ENCODE measurements around the gene GPR52. TPM values are rescaled to one million over a fixed set of nuclear protein-coding genes. Genes with fewer than 3 reads are reported as not detected.
A peak's percentile ranks its signal among the peaks of the same experiment; 100 is the strongest.

Gene GPR52, protein sequence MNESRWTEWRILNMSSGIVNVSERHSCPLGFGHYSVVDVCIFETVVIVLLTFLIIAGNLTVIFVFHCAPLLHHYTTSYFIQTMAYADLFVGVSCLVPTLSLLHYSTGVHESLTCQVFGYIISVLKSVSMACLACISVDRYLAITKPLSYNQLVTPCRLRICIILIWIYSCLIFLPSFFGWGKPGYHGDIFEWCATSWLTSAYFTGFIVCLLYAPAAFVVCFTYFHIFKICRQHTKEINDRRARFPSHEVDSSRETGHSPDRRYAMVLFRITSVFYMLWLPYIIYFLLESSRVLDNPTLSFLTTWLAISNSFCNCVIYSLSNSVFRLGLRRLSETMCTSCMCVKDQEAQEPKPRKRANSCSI
- total RNA-seq (1 to 10 TPM in 1 of 2 experiments, under 1 TPM in 1; 0.92 to 1.7 TPM), polyA plus RNA-seq (not detected)

DNA sequence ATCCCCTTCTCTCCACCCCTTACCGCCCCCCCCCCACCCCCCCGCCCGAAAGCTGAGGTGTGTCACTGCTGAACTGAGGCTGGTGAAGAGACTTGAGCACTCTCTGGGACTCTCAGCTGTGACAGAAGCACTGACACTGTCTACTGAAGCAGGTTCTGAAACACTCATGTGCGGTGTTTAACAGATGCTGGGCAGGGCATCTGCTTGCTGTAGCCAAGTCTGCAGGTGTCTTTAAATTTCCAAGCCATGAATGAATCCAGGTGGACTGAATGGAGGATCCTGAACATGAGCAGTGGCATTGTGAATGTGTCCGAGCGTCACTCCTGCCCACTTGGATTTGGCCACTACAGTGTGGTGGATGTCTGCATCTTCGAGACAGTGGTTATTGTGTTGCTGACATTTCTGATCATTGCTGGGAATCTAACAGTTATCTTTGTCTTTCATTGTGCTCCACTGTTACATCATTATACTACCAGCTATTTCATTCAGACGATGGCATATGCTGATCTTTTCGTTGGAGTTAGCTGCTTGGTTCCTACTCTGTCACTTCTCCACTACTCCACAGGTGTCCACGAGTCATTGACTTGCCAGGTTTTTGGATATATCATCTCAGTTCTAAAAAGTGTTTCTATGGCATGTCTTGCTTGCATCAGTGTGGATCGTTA is at the start of gene GPR52:
GPR52 (plus strand) TSS at position 99 of the 665 bp plus-strand sequence; CDS start at position 247, 148 bp downstream.
- Histone ChIP-seq H3K4me1 (ENCODE audit: insufficient read depth, low read length) (no peaks in the 10 kb centered on the region), H3K9me3 (ENCODE audit: low read length) (no peaks in the 10 kb centered on the region), H3K36me3 (ENCODE audit: insufficient read depth, low read length) (no peaks in the 10 kb centered on the region), H3K27ac (ENCODE audit: low read depth, low read length) (no peak within 1 kb of the TSS), H3K27me3 (ENCODE audit: insufficient read depth, low read length, poor library complexity, severe bottlenecking) (no peaks in the 10 kb centered on the region), H3K4me3 (ENCODE audit: low read length) (no peak within 1 kb of the TSS)
- Mint-ChIP-seq H3K27me3 (no peaks in the 10 kb centered on the region), H3K9me3 (no peaks in the 10 kb centered on the region), H3K4me1 (peaks cover 11 to 17% (median 16%) of the 10 kb centered on the region in 3 donors), H3K36me3 (peaks cover 0 to 7% (median 5%) of the 10 kb centered on the region in 3 donors), H3K27ac (peak within 1 kb of the TSS in 1 of 8 donors; percentile 52), H3K4me3 (no peak within 1 kb of the TSS)
- POLR2A ChIA-PET, result no interaction called here
- CTCF ChIA-PET, result no interaction called here
- no peak for DNase-seq

DNA sequence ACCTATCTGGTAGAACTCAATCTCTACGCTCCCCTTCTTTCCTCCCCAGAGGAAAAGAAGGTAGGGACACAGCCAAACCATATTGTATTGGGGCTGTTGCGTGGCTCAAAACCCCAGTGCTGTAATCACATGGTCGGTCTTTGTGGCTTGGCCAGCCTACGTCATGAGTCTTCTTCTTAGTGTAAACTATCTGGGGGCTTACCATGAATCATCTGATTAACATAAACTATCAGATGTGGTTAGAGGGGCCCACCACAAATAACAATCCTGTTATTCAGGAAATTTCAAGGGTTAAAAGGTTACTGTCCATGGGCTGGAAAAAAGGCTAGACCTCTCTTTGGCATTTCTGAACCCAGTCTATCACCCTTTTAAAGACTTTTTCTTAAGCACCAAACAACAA is 49.5 kb upstream of the GPR52 start:
- H3K4me1 ChIP-seq (ENCODE audit: insufficient read depth, low read length), result no peaks in the 10 kb centered on the region
- no peak overlapping the region for H3K4me3 ChIP-seq (ENCODE audit: low read length)
- ChIA-PET POLR2A (no interaction called here), CTCF (no interaction called here)
- no peaks in the 10 kb centered on the region for H3K9me3 ChIP-seq (ENCODE audit: low read length)
- H3K27ac ChIP-seq (ENCODE audit: low read depth, low read length), result no peak overlapping the region
- no peaks in the 10 kb centered on the region for H3K27me3 Mint-ChIP-seq
- peaks cover 7% of the 10 kb centered on the region for H3K36me3 ChIP-seq (ENCODE audit: insufficient read depth, low read length)
- DNase-seq, result peak in 1 of 5 donors; percentile 46
- no peaks in the 10 kb centered on the region for H3K27me3 ChIP-seq (ENCODE audit: insufficient read depth, low read length, poor library complexity, severe bottlenecking)
- H3K9me3 Mint-ChIP-seq, result peaks cover 0 to 5% (median 0%) of the 10 kb centered on the region in 5 donors
- peak overlapping the region in 1 of 8 donors; percentile 68 for H3K27ac Mint-ChIP-seq
- H3K36me3 Mint-ChIP-seq, result peaks cover 43 to 63% (median 51%) of the 10 kb centered on the region in 3 donors
- peaks cover 21 to 41% (median 21%) of the 10 kb centered on the region in 3 donors for H3K4me1 Mint-ChIP-seq
- no peak overlapping the region for H3K4me3 Mint-ChIP-seq

DNA sequence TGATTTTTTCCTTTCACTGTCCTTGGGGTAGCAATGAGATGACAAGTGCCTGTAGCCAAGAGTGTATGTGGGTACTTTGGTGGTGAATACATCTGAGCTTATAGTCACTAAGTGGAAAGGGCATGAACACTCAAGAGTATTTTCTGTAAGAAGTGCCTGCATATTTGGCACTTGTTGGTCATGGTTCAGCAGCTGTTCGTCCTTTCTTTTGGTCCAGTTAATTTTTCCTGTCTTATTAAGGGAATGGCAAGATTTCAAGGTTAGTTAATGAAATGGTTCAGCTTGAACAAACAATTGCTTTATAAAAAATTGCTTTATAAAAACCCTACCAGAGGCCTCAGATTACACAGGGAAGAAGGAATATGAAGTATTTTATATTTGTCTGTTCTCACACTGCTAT is 48.6 kb upstream of the GPR52 start:
- H3K36me3 ChIP-seq (ENCODE audit: insufficient read depth, low read length), result no peaks in the 10 kb centered on the region
- no peak for DNase-seq
- Mint-ChIP-seq H3K36me3 (peaks cover 39 to 58% (median 44%) of the 10 kb centered on the region in 3 donors), H3K4me1 (peaks cover 21 to 41% (median 23%) of the 10 kb centered on the region in 3 donors), H3K27me3 (no peaks in the 10 kb centered on the region), H3K4me3 (no peak overlapping the region), H3K9me3 (peaks cover 0 to 5% (median 0%) of the 10 kb centered on the region in 5 donors), H3K27ac (no peak overlapping the region)
- no peaks in the 10 kb centered on the region for H3K9me3 ChIP-seq (ENCODE audit: low read length)
- no peaks in the 10 kb centered on the region for H3K27me3 ChIP-seq (ENCODE audit: insufficient read depth, low read length, poor library complexity, severe bottlenecking)
- ChIA-PET POLR2A (no interaction called here), CTCF (no interaction called here)
- H3K4me1 ChIP-seq (ENCODE audit: insufficient read depth, low read length), result no peaks in the 10 kb centered on the region
- no peak overlapping the region for H3K4me3 ChIP-seq (ENCODE audit: low read length)
- H3K27ac ChIP-seq (ENCODE audit: low read depth, low read length), result no peak overlapping the region

DNA sequence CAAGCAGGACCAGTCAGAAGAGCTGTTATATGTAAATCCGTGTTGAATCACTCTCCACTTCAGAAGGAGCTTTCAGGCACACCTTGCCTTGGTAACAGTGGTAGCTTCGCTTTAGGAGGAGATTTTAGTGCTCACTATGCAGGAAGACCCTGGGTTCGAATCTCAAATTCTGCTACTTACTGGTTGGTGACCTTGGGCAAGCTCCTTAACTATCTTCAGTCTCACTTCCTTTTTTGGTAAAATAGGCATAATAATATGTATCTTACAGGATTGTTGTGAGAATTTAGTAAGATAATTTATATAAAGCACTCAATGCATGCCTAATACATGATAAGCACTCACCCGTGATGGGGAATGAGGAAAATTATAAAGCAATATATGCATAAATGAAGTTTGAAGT is 46.7 kb upstream of the GPR52 start:
- no peaks in the 10 kb centered on the region for H3K9me3 ChIP-seq (ENCODE audit: low read length)
- no peak overlapping the region for H3K4me3 Mint-ChIP-seq
- ChIA-PET POLR2A (no interaction called here), CTCF (no interaction called here)
- no peaks in the 10 kb centered on the region for H3K27me3 Mint-ChIP-seq
- H3K27ac Mint-ChIP-seq, result no peak overlapping the region
- H3K27ac ChIP-seq (ENCODE audit: low read depth, low read length), result no peak overlapping the region
- H3K27me3 ChIP-seq (ENCODE audit: insufficient read depth, low read length, poor library complexity, severe bottlenecking), result no peaks in the 10 kb centered on the region
- H3K4me3 ChIP-seq (ENCODE audit: low read length), result no peak overlapping the region
- peaks cover 23 to 48% (median 25%) of the 10 kb centered on the region in 3 donors for H3K4me1 Mint-ChIP-seq
- no peaks in the 10 kb centered on the region for H3K36me3 ChIP-seq (ENCODE audit: insufficient read depth, low read length)
- peaks cover 0 to 5% (median 0%) of the 10 kb centered on the region in 5 donors for H3K9me3 Mint-ChIP-seq
- no peaks in the 10 kb centered on the region for H3K4me1 ChIP-seq (ENCODE audit: insufficient read depth, low read length)
- peaks cover 32 to 45% (median 39%) of the 10 kb centered on the region in 3 donors for H3K36me3 Mint-ChIP-seq
- no peak for DNase-seq

DNA sequence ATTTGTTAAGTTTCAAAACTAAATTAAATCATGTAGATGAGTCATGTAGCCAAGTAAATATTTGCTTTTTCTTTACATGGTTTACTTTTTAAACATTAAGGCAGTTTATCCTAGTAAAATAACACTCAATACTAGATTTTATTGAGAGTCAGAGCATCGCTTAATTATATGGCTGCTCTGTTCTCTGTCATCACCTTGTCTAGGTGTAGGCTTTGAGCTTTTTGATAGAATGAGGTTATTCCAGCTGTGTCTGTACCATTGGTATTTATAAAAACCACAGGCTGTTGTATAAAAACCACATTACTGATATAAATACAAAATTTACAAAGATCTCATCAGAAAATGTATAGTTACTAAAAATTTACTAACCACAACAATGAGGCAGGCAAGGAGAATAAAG is 42.5 kb upstream of the GPR52 start:
- no peak for DNase-seq
- H3K27me3 ChIP-seq (ENCODE audit: insufficient read depth, low read length, poor library complexity, severe bottlenecking), result no peaks in the 10 kb centered on the region
- Mint-ChIP-seq H3K4me3 (no peak overlapping the region), H3K4me1 (peaks cover 17 to 40% (median 20%) of the 10 kb centered on the region in 3 donors), H3K27me3 (no peaks in the 10 kb centered on the region), H3K27ac (no peak overlapping the region), H3K9me3 (peaks cover 0 to 4% (median 2%) of the 10 kb centered on the region in 5 donors), H3K36me3 (peaks cover 17 to 25% (median 22%) of the 10 kb centered on the region in 3 donors)
- H3K9me3 ChIP-seq (ENCODE audit: low read length), result no peaks in the 10 kb centered on the region
- POLR2A ChIA-PET, result no interaction called here
- H3K27ac ChIP-seq (ENCODE audit: low read depth, low read length), result no peak overlapping the region
- CTCF ChIA-PET, result no interaction called here
- no peaks in the 10 kb centered on the region for H3K36me3 ChIP-seq (ENCODE audit: insufficient read depth, low read length)
- no peaks in the 10 kb centered on the region for H3K4me1 ChIP-seq (ENCODE audit: insufficient read depth, low read length)
- H3K4me3 ChIP-seq (ENCODE audit: low read length), result no peak overlapping the region

DNA sequence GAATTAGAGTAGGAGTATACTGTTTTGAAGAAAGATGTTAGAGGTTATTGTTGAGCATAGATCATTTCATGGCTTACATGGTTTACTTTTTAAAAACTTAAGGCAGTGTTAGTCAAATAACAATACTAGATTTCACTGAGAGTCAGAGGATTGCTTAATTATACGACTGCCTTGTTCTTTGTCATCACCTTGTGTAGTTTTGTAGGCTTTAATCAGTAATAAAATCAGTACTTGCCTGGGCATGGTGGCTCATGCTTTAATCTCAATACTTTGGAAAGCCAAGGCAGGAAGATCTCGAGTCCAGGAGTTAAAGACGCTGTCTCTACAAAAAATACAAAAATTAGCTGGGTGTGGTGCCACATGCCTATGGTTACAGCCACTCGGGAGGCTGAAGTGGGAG is 41.3 kb upstream of the GPR52 start:
- CTCF ChIA-PET, result no interaction called here
- Histone ChIP-seq H3K4me1 (ENCODE audit: insufficient read depth, low read length) (no peaks in the 10 kb centered on the region), H3K27ac (ENCODE audit: low read depth, low read length) (no peak overlapping the region), H3K27me3 (ENCODE audit: insufficient read depth, low read length, poor library complexity, severe bottlenecking) (no peaks in the 10 kb centered on the region), H3K9me3 (ENCODE audit: low read length) (no peaks in the 10 kb centered on the region), H3K4me3 (ENCODE audit: low read length) (no peak overlapping the region), H3K36me3 (ENCODE audit: insufficient read depth, low read length) (no peaks in the 10 kb centered on the region)
- POLR2A ChIA-PET, result no interaction called here
- peaks cover 24 to 49% (median 27%) of the 10 kb centered on the region in 3 donors for H3K4me1 Mint-ChIP-seq
- H3K27me3 Mint-ChIP-seq, result no peaks in the 10 kb centered on the region
- DNase-seq, result no peak
- no peak overlapping the region for H3K27ac Mint-ChIP-seq
- H3K9me3 Mint-ChIP-seq, result peaks cover 2 to 5% (median 2%) of the 10 kb centered on the region in 5 donors
- H3K36me3 Mint-ChIP-seq, result peaks cover 11 to 23% (median 23%) of the 10 kb centered on the region in 3 donors
- H3K4me3 Mint-ChIP-seq, result peak overlapping the region in 1 of 7 donors; percentile 15

DNA sequence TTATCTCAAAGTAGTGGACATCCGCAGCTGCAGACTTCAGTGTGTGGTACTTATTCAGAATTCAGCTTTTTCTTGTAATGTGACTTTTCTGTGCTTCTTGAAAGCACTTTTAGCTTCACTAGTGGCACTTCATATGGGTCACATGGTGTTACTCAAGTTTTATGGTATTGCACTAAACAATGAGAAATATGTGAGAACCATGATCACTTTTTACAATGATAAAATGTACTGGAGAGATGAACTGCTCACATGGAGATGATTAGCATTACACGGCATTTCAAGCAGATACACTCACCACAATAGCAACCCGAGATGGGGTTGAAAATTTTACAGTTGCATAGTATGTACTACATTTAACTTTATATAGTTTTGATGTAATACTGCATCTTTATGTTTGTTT is 40.1 kb upstream of the GPR52 start:
- Histone ChIP-seq H3K27ac (ENCODE audit: low read depth, low read length) (no peak overlapping the region), H3K4me3 (ENCODE audit: low read length) (no peak overlapping the region), H3K36me3 (ENCODE audit: insufficient read depth, low read length) (no peaks in the 10 kb centered on the region), H3K4me1 (ENCODE audit: insufficient read depth, low read length) (no peaks in the 10 kb centered on the region), H3K27me3 (ENCODE audit: insufficient read depth, low read length, poor library complexity, severe bottlenecking) (no peaks in the 10 kb centered on the region), H3K9me3 (ENCODE audit: low read length) (no peaks in the 10 kb centered on the region)
- H3K36me3 Mint-ChIP-seq, result peaks cover 11 to 28% (median 19%) of the 10 kb centered on the region in 3 donors
- DNase-seq, result no peak
- no peaks in the 10 kb centered on the region for H3K27me3 Mint-ChIP-seq
- peaks cover 30 to 54% (median 35%) of the 10 kb centered on the region in 3 donors for H3K4me1 Mint-ChIP-seq
- H3K27ac Mint-ChIP-seq, result no peak overlapping the region
- POLR2A ChIA-PET, result no interaction called here
- H3K4me3 Mint-ChIP-seq, result no peak overlapping the region
- CTCF ChIA-PET, result no interaction called here
- peaks cover 2 to 9% (median 4%) of the 10 kb centered on the region in 5 donors for H3K9me3 Mint-ChIP-seq

DNA sequence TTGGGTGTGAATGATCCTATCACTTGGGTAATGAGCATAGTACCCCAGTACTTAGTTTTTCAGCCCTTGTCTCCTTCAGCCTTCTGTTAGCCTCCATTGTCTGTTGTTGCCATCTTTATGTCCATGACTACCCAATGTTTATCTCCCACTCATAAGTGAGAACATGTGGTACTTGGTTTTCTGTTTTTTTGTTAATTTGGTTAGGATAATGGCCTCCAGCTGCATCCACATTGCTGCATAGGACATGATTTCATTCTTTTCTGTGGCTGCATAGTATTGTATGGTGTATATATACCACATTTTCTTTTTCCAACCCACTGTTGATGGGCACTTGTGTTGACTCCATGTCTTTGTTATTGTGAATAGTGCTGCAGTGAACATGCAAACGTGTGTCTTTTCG is 39.6 kb upstream of the GPR52 start:
- Histone ChIP-seq H3K4me1 (ENCODE audit: insufficient read depth, low read length) (no peaks in the 10 kb centered on the region), H3K27ac (ENCODE audit: low read depth, low read length) (no peak overlapping the region), H3K27me3 (ENCODE audit: insufficient read depth, low read length, poor library complexity, severe bottlenecking) (no peaks in the 10 kb centered on the region), H3K36me3 (ENCODE audit: insufficient read depth, low read length) (no peaks in the 10 kb centered on the region), H3K4me3 (ENCODE audit: low read length) (no peak overlapping the region), H3K9me3 (ENCODE audit: low read length) (no peaks in the 10 kb centered on the region)
- H3K4me3 Mint-ChIP-seq, result no peak overlapping the region
- peaks cover 2 to 9% (median 4%) of the 10 kb centered on the region in 5 donors for H3K9me3 Mint-ChIP-seq
- H3K36me3 Mint-ChIP-seq, result peaks cover 11 to 26% (median 16%) of the 10 kb centered on the region in 3 donors
- H3K27ac Mint-ChIP-seq, result no peak overlapping the region
- peaks cover 30 to 54% (median 36%) of the 10 kb centered on the region in 3 donors for H3K4me1 Mint-ChIP-seq
- CTCF ChIA-PET, result no interaction called here
- H3K27me3 Mint-ChIP-seq, result no peaks in the 10 kb centered on the region
- POLR2A ChIA-PET, result no interaction called here
- DNase-seq, result no peak
